Stimulated activated CD8-positive, alpha-beta memory T cell treated with anti-CD3 and anti-CD28 coated beads, Interleukin-7, amount 100 ng/mL, for 1 hour (primary cell): ENCODE measurements around the gene ADAMTS9.
"Not testable (repeated sequence)": the region's sequence is repeated elsewhere in the genome, so short reads cannot be mapped to it uniquely, and the experiment has no call there.

Experiments
- DNase-seq, 2 donors: peaks; one replicate each; pipeline ENCODE4 v3.0.0-alpha.2; 2020; ENCODE audit warnings: low read depth in 2 of 2

The ADAMTS9 gene

DNA sequence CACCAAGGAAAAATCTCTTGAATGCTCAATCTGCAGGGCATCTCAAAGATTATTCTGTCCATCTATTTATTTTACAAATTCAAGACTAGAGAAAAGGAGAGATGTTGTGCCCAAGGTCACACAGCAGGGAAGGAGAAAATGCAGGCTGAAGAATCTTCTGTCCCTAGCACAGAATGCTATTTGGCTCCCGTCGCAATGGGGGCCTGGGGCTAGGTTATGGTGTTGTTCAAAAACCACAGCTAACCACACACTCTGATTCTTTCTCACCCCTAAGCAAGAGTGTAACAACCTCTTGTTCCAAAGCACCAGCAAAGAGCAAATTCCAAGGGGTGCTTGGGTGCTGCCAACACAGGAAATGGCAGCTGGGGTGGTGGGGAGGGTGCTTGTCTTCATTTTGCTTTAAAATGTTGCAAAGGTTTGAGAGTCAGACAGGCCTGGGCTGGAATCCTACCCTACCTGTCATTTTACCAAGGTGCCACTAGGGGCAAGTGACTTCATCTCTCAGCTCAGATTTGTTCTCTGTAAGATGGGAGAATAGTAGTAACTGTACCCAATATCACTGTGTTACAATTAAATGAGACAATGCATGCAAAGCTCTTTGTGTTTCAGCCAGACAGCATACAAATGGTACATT is 112.5 kb downstream of the ADAMTS9 start:
- no peak for DNase-seq

DNA sequence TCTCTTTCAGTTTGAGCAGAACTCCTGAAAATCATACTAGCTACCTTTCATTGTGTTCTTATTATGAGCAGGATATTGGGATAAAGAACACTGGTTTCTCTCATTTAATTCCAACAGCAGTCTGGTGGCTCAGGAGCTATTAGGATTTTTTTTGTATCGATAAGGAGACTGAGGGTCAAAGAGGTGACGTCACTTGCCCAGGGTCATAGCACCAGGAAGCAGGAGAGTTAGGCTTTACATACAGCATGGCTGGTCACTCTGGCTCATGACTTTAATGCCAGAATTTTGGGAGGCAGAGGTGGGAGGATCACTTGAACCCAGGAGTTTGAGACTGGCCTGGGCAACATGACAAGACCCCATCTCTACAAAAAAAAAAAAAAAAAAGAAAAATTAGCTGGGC is 113.6 kb downstream of the ADAMTS9 start:
- DNase-seq, result no peak

DNA sequence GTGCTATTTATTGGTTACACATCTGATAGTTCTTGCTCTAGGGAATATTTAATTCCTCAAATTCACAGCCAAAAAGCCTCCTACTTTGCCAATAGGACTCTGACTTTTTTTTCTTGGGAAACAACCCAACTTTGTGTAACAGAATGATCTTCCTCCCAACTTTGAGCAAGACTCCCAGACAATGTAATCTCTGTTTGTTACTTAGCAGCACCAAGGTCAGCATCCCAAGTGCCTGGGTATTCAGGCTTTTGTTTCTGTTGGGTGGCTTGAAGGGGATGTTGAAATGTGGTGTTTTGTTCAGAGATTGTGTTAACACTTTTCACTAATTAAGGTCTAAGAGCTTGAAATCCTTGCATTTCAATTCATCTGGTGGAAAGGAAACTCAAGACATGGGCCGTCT is 115.8 kb downstream of the ADAMTS9 start:
- no peak for DNase-seq

DNA sequence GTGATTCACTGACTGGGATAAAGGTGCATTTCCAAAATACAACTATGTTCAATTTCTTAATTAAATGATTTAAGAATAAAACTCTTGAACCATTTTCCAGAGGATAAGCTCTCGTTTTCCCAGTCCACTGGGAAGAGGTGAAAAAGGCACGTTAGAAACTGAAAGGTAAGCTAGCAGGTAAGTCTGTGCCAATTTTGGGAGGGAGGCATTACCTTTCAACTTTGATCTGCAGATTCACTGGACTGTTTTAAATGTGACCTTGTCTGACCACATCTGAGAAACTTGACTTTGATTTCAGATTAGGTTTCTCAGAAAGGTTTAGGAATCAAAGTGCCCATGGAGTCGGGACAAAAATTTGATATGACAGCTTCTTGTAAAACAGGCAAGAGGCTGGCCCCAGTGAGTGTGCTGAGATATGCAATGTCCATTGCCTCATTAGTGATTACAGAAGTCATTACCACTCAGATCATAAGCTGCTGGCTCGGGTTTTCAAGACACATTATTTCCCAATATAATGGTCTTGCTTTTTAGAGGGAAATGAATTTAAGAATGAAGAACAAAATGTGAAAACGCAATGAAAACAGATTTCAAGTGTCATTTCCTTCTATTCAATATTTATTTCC is 118.8 kb downstream of the ADAMTS9 start:
- DNase-seq, result no peak

DNA sequence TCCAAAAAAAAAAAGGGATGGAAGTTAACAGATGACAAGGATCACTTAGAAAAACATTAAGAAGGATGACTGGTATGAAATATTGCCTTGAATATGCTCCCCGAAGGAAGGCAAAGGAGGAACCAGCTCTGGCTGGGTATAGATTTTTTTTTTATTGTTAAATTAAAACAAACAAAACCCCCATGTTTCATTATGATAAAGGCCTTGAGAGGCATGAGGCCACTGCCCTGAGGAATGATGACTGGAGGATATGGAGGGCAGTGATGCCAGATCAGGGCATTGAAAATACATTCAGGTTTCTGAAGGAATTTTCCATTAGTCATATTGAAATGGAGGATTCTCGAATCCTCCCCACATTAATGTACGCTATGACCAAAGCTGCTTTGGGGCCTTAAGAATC is 120.9 kb downstream of the ADAMTS9 start:
- no peak for DNase-seq

DNA sequence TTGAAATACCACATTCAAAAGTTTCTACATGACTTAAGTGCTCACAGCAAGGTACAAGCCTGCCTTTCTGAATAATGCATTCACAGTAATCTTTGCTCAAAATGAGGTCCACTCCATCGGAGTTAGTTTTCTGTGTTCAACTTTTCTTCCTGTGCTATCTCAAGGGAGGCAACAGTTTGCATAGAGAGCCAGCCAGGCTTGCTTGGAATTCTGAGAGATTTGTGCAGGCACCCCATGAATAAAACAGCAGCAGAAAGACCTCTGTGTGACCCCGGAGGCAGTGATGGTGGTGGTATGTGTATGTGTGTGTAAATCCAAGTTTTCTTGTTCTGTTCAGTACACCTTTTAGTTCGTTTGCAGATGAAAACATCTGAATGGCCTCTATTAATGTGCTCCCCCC is 124.0 kb downstream of the ADAMTS9 start:
- DNase-seq, result no peak

DNA sequence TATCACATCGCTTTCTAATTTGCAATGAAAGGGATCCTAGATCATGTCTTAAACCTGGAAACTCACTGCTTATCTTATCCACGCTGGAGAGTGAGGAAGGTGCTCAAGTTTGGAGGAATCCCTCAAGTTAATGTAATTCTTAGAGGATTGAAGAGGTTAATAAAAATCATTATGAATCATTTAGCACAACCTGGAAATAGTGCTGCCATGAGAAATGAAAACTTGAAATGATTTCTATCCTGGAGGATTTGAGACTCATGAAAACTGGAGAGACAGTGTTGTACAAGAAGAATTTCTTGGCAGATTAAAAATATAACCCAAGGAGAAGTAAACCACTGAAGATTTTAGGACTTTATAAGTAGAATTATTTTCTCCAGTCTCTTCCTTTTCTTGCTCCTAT is 125.9 kb downstream of the ADAMTS9 start:
- no peak for DNase-seq

DNA sequence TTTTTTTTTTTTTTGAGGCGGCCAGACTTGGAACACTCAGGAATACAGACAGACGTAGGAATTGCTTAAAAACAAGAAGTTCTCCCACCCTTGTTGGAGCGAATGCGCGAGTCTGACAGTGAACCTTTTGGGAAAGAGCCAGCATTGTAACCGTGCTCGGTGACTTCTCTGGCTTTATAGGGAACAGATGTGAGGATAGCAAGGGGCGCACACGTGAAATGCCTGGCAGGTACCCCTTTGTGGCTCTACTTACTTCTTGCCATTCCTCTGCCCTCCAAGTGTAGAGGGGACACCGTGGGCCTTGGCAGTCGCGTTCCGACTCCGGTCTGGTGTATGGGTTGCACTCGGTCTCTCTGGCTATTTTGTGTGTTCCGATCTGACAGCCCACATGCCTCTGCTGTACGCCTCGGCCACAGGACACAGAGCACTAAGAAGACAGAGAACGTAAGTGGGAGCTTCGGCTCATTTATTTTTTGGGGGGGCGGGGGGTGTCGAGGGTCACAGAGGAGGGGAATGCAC is 126.4 kb downstream of the ADAMTS9 start:
- DNase-seq, result no peak

DNA sequence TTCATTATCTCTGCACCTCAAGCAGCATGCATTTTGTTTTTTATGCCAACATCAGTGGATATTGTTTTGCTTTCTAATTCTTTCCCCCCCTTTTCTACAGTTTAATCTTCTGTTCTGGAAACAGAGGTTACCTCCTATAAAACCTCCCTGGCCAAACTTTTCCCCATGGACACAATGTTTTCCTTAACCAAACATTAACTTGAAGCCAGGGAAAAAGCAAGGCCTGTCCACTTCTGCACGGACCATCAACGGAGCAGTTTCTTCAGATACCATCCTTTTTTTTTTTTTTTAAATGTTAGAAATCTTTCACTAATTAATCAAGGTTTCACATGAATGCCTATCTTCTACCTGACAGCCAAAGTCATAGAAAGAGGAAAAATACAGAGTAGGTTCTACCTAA is 127.0 kb downstream of the ADAMTS9 start:
- no peak for DNase-seq

DNA sequence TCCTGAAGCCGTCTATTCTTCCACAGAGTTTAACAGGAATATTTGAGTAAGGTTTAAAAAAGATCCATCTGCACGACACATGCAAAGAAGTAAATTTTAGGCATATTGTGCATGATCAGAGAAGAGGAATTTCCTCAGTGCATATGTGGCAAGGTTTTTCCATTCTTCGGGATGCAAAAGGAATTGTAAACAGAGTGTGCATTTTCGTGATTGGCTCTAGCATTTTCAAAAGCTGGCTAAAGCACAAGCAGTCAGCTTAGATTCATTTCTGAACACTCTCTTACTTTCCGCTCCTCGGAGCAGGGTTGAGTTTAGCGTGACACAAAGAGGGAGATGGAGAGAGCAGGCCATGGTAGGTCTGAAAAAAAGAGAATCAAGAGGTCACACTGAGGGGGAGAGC is 128.2 kb downstream of the ADAMTS9 start:
- DNase-seq, result no peak

DNA sequence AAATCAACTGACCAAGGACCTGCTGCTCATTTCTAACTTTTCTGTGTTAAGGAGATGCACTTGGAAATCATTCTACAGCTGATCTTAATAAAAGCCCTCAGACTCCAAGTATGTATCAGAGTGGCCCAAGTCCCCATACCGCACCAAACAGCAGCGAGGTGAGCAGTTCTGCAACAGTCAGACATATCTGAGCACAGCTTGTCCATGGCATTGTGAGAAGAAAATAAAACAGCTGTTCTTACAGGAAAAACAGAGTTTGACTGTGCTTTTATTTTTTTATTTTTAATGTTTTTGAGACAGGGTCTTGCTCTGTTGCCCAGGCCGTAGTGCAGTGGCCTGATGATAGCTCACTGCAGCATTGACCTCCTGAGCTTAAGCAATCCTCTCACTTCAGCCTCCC is 131.8 kb downstream of the ADAMTS9 start:
- no peak for DNase-seq

DNA sequence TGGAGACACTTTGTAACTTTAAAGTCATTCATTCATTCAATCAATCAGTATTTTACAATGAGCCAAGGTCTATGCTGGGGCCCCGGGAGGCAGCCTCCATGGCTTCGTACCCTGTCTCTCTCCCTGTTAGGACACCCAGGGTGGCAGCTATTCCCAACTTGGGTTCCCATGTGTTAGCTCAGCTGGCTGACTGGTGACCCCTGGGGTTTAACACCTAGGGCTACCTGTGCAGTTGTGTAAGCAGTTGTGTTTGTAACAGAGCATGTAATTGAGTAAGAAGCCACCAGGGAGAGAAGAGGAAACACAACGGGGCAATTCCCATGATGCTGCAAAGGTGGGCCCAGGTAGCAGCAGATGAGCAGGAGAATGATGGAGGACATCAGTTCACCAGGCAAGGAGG is 132.4 kb downstream of the ADAMTS9 start:
- no peak for DNase-seq

DNA sequence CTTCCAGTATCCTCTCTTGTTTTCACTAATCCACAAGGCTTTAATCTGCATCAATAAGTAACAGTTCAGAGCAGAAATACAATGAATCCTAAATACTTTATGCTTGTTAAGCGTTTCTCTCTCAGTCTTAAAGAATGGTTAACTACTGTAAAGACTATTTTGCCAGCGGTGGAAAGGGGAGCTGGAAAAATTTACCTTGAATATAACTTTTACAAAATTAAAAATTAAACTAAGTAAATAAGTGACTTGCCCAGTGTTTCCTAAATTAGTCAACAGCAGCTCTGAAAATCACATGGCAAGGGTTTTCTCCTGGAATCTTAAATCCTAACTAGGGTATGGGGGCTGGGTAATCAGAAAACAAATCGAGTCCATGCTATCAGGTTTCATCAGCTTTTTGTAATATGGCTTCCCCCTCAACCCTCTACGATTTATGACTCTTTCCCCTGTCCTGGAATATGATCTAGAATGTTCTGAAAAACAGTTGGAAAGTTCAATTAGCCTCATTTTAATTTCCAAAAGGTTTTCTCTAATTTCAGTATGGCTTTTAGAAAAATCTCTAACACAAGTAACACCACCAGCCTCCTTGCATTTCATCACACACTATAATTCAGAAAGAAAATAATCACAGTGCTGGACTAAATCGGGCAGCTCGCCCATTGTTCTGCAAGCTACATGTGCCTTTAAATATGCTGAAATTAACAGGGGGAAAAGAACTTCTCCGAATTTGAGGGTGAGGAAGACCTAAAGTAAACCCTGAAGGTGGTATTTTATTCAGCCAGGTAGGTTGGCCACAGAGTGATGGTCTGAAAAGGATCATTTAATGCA is 133.5 kb downstream of the ADAMTS9 start:
- no peak for DNase-seq

DNA sequence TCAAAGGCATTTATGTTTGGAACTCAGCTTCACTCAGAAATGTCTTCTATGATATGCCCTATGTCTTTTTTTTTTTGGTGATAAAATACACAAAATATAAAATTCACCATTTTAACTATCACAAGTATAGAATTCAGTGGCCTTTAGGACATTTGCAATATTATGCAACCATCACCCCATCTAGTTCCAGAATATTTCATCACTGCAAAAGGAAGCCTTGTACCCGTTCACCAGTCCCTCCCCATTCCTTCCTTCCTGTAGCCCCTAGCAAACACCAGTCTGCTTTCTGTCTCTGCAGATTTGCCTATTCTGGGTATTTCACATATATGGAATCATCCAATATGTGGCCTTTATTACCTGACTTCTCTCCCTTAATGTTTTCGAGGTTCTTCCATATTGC is 134.8 kb downstream of the ADAMTS9 start:
- DNase-seq, result no peak

DNA sequence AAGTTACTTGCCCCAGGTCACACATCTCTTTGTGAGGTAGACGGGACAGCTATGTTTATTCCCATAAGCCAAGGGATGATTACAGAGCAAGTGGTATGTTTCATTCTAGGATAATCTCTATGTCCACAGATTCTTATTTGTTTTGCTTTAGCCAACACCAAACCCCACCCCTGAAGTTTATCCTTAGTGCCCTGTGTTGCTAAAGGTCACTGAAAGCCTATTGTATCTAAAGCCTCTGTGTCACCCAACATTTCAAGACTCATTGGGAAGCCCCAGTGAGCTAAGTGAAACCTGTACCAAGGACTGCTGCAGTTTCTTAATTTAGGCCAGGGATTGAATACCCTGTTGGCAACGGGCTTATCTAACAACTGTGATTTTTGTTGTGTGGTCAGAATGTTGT is 135.6 kb downstream of the ADAMTS9 start:
- no peak for DNase-seq

DNA sequence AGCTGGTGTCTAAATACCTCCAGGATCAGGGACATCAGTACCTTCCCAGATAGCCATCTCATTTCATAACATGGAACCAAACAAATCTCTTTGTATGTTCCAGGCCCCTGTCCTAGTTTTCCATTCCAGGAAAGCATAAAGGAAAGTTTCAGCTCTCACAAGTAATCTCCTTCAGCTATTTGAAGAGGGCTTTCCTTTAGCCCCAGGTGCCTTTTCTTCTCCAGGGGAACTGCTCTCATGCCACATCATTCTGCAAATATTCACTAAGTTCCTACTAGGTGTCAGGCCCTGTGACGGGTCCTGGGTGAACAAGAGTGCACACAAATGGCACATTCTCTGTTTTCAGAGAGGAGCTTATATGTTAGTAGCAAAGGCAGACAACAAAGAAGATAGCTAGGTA is 136.1 kb downstream of the ADAMTS9 start:
- DNase-seq, result no peak

DNA sequence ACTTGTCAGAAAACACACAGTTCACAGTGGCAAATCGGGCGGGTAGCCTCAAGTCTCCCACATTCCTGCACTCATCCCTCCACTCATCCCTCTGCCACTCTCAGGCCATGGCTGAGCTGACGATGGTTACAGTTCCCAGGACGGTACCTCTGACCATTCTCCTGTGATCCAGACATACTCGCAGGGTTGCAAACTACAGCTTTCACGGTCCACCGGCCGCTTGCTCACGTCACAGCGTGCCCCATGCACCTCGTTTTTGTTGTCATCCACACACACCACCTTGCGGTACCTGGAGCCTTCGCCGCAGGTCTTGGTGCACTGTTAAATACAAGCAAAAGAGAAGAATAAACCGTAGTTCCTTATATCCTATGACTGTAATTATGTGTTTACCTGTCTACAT is 137.1 kb downstream of the ADAMTS9 start:
- no peak for DNase-seq

DNA sequence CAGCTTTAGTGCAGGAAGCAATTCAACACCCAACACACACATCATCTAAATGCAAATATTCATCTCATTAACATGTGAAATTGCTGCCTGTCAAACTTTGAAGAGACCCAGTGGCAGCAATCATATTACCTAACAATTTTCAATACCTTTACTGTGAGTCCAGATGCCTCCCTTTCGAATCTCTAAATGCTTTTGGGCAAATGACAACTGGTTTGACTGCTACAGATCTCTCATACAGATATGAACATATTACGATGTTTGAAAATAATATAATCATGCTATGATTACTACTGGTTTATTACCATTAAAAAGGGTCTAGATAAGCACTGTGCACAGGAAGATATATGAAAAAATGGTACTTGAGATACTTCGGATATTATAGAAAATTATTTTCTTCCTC is 137.9 kb downstream of the ADAMTS9 start:
- DNase-seq, result no peak

DNA sequence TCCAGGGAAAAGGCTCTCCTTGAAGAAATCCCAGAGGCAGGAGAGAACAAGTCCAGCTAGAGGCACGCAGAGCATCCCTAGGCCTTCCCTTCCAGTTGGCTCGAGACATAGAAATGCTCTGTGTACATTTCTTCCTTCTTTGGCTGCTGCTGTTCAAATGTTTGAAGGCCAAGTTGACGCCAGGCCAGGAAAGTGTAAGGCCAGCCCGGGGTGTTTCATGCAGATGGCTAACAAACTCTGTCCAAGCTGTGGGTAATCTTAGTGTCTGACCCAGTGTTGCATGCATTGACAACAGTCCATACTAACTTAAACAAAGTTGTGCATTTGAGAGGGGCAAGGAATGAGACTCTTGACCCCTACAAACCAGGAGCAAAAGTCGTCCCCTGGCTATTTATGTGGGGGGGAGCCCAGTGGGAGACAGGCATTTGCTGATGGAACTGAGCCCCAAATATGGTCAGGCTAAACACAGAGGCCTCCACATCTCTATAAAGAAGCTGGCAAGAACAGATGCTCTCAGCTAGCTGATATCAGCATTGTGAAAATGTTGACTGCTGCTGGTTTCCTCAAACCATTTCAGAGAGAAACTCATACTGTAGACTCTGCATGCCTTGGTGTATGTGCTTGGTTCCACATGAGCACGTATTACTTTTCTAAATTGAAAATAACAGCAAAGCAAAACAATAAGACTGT is 139.5 kb downstream of the ADAMTS9 start:
- no peak for DNase-seq

DNA sequence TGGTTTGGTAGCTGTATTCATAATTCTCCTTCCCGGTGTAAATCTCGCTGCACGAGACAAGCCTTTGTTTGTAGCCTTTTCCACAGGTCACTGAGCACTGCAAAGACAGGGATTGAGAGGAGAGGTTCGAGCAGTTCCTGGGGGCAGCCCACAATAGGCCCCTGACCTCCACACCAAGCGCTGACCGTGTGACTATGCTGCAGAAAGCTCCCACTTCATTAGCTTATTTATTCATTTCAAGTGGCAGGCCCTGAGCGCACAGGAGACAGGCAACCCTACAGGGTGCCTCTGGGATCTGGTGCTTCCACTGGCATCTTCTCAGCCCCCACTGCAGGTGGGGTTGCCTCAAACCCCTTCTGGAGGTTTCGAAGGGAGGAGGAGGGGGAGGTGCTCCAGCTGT is 140.9 kb downstream of the ADAMTS9 start:
- no peak for DNase-seq

DNA sequence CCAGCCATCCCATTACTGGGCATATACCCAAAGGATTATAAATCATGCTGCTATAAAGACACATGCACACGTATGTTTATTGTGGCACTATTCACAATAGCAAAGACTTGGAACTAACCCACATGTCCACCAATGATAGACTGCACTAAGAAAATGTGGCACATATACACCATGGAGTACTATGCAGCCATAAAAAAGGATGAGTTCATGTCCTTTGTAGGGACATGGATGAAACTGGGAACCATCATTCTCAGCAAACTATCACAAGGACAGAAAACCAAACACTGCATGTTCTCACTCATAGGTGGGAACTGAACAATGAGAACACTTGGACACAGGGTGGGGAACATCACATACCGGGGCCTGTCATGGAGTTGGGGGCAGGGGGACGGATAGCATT is 142.6 kb downstream of the ADAMTS9 start:
- DNase-seq, result not testable (repeated sequence)

DNA sequence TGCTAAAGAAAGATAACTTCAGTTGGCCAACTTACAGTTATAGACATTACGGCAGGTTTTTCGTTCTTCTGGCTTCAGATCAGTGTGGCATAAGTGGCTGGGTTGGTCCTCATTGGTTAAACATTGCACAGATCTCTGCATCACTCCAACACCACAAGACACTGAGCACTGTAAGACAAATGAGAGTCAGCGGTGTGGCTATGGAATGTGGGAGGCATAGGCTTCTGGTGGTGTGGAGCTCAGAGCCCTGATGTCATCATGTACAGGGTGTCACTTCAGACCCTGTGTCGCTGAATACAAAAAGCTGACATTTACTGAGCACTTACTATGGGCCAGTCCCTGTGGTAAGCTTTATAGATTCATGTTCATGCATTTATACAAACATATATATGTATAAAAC is 146.0 kb downstream of the ADAMTS9 start:
- no peak for DNase-seq
